Measurements from ENCODE around the gene NEUROD1.
"Not testable (repeated sequence)": the region's sequence is repeated elsewhere in the genome, so short reads cannot be mapped to it uniquely, and the experiment has no call there.

DNA sequence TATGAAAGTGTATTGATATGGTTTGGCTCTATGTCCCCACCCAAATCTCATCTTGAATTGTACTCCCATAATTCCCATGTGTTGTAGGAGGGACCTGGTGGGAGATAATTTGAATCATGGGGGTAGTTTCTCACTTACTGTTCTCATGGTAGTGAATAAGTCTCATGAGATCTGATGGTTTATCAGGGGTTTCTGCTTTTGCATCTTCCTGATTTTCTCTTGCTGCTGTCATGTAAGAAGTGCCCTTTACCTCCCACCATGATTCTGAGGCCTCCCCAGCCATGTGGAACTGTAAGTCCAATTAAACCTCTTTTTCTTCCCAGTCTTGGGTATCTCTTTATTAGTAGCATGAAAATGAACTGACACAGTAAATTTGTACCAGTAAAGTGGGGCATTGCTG lies 30.7 kb upstream of the NEUROD1 start:
- TF ChIP-seq, protein P1, sequence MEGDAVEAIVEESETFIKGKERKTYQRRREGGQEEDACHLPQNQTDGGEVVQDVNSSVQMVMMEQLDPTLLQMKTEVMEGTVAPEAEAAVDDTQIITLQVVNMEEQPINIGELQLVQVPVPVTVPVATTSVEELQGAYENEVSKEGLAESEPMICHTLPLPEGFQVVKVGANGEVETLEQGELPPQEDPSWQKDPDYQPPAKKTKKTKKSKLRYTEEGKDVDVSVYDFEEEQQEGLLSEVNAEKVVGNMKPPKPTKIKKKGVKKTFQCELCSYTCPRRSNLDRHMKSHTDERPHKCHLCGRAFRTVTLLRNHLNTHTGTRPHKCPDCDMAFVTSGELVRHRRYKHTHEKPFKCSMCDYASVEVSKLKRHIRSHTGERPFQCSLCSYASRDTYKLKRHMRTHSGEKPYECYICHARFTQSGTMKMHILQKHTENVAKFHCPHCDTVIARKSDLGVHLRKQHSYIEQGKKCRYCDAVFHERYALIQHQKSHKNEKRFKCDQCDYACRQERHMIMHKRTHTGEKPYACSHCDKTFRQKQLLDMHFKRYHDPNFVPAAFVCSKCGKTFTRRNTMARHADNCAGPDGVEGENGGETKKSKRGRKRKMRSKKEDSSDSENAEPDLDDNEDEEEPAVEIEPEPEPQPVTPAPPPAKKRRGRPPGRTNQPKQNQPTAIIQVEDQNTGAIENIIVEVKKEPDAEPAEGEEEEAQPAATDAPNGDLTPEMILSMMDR (IDR thresholded peaks at IDR 0.05), result not testable (repeated sequence)
- not testable (repeated sequence) for TF ChIP-seq POLR2A (IDR thresholded peaks at IDR 0.05)

All from heart left ventricle (tissue), 13 donors.